Tibial nerve (tissue), 4 donors: Measurements from ENCODE around the gene LAMB4.

Experiments used
- CTCF ChIP-seq, 5 experiments: fragments of 200-600 bp in 3 of 5; fragments of 450-650 bp in 2 of 5; sonication (generic) in 3 of 5; IDR thresholded peaks; one replicate each; pipeline ENCODE4 v1.5.1; 2016 to 2019; ENCODE audit warnings: antibody characterized with exemption in 5 of 5, mild to moderate bottlenecking in 3 of 5, moderate library complexity in 2 of 5
- EP300 ChIP-seq, 2 donors: sonication (generic); formaldehyde crosslinking; IDR thresholded peaks; one replicate each; pipeline ENCODE4 v1.6.1; 2017; ENCODE audit warnings: antibody characterized with exemption in 2 of 2, mild to moderate bottlenecking in 1 of 2
- POLR2A ChIP-seq, 2 donors: fragments of 450-650 bp; IDR thresholded peaks; one replicate each; pipeline ENCODE4 v1.6.1; 2017; ENCODE audit warnings: antibody characterized with exemption in 2 of 2, mild to moderate bottlenecking in 2 of 2, moderate library complexity in 2 of 2

GRCh38 chr7:108015740-108016139, 114.4 kb downstream of the LAMB4 start:
- TF ChIP-seq CTCF (IDR thresholded peaks at IDR 0.05) (no peak), POLR2A (IDR thresholded peaks at IDR 0.05) (no peak), EP300 (IDR thresholded peaks at IDR 0.05) (no peak)
